GM23338 (cell line): ENCODE results near the gene RCOR1. TPM values are rescaled to one million over a fixed set of nuclear protein-coding genes. Genes with fewer than 3 reads are reported as not detected.

ENCODE experiments used
- ATAC-seq: fragments of 200-7000 bp; cut with Tn5 transposase; 3 replicates; pipeline ENCODE4 v1.9.1; 2020
- DNase-seq: peaks from one replicate; pipeline ENCODE4 v3.0.0-alpha.2; 2015; ENCODE audit warnings: low spot score
- H2AFZ ChIP-seq: fragments of 200-600 bp; sonication (generic); 2 replicates; pipeline ENCODE4 v1.8.0; 2016; ENCODE audit warnings: antibody characterized with exemption, mild to moderate bottlenecking, moderate library complexity
- H3F3A ChIP-seq: fragments of 200-600 bp; sonication (generic); replicated peaks from 2 replicates; pipeline ENCODE4 v1.8.0; 2017; ENCODE audit warnings: antibody characterized with exemption, mixed run types, low read depth
- H3K27ac ChIP-seq: fragments of 200-600 bp; sonication (generic); 2 replicates; pipeline ENCODE4 v1.6.1; 2016; ENCODE audit warnings: low read depth
- H3K27me3 ChIP-seq: fragments of 200-600 bp; sonication (generic); 2 replicates; pipeline ENCODE4 v1.8.0; 2016; ENCODE audit warnings: mild to moderate bottlenecking, mixed run types, moderate library complexity; ENCODE audit not compliant: insufficient read depth
- H3K36me3 ChIP-seq: fragments of 200-600 bp; sonication (generic); 2 replicates; pipeline ENCODE4 v1.8.0; 2016; ENCODE audit warnings: mild to moderate bottlenecking; ENCODE audit not compliant: insufficient read depth
- H3K4me1 ChIP-seq: fragments of 200-600 bp; sonication (generic); 2 replicates; pipeline ENCODE4 v1.8.0; 2016; ENCODE audit warnings: mild to moderate bottlenecking, moderate library complexity; ENCODE audit not compliant: insufficient read depth
- H3K4me2 ChIP-seq: fragments of 200-600 bp; sonication (generic); 2 replicates; pipeline ENCODE4 v1.7.1; 2017; ENCODE audit warnings: mixed run types
- H3K4me3 ChIP-seq: fragments of 200-600 bp; sonication (generic); 2 replicates; pipeline ENCODE4 v1.6.1; 2016; ENCODE audit warnings: mixed run types
- H3K79me2 ChIP-seq: fragments of 200-600 bp; sonication (generic); replicated peaks from 2 replicates; pipeline ENCODE4 v1.8.0; 2017; ENCODE audit warnings: mild to moderate bottlenecking; ENCODE audit not compliant: insufficient read depth
- H3K9me2 ChIP-seq: fragments of 200-600 bp; sonication (generic); 2 replicates; pipeline ENCODE4 v1.8.0; 2017; ENCODE audit not compliant: insufficient read depth
- H4K20me1 ChIP-seq: fragments of 200-600 bp; sonication (generic); replicated peaks from 2 replicates; pipeline ENCODE4 v1.8.0; 2017; ENCODE audit warnings: mild to moderate bottlenecking; ENCODE audit not compliant: insufficient read depth
- H3K27ac Mint-ChIP-seq: 2 replicates; pipeline ENCODE4 v1.8.0; 2020; ENCODE audit warnings: inconsistent platforms, mild to moderate bottlenecking, moderate library complexity, mixed read lengths
- H3K27me3 Mint-ChIP-seq: 3 replicates; pipeline ENCODE4 v1.8.0; 2022; ENCODE audit warnings: low read depth, mild to moderate bottlenecking, moderate library complexity, mixed read lengths, inconsistent platforms; ENCODE audit not compliant: insufficient read depth, poor library complexity
- H3K36me3 Mint-ChIP-seq: 3 replicates; pipeline ENCODE4 v1.8.0; 2021; ENCODE audit warnings: low read depth, mild to moderate bottlenecking, inconsistent platforms, moderate library complexity, mixed read lengths
- H3K4me1 Mint-ChIP-seq: 3 replicates; pipeline ENCODE4 v1.8.0; 2020; ENCODE audit warnings: mild to moderate bottlenecking, inconsistent platforms, mixed read lengths
- H3K4me3 Mint-ChIP-seq: 3 replicates; pipeline ENCODE4 v1.8.0; 2021; ENCODE audit warnings: moderate library complexity, mild to moderate bottlenecking, inconsistent platforms, mixed read lengths
- H3K9me3 Mint-ChIP-seq: 3 replicates; pipeline ENCODE4 v1.8.0; 2020; ENCODE audit warnings: moderate library complexity, mild to moderate bottlenecking, inconsistent platforms, mixed read lengths
- EZH2 ChIP-seq: fragments of 200-600 bp; sonication (generic); IDR thresholded peaks from one replicate; pipeline ENCODE4 v1.8.0; 2017; ENCODE audit warnings: antibody characterized with exemption, mild to moderate bottlenecking, low read depth; ENCODE audit not compliant: unreplicated experiment
- POLR2AphosphoS5 ChIP-seq: IDR thresholded peaks from 2 replicates; pipeline ENCODE4 v1.6.1; 2016; ENCODE audit warnings: antibody characterized with exemption, low read depth
- STAT1 ChIP-seq: IDR thresholded peaks from one replicate; pipeline ENCODE4 v1.6.1; 2016; ENCODE audit warnings: antibody characterized with exemption; ENCODE audit not compliant: unreplicated experiment
- ZNF114 ChIP-seq: fragments of 250-450 bp; sonication (Bioruptor Pico); IDR thresholded peaks from 2 replicates; pipeline ENCODE4 v1.5.0; 2020; ENCODE audit warnings: mild to moderate bottlenecking, moderate library complexity
- polyA plus RNA-seq: library from polyadenylated mRNA; unstranded; fragments of >200 nt; fragmentation: Nextera tagmentation; extraction: Ambion mirVana; gene quantifications from 2 replicates; pipeline ENCODE4 v1.2.1, GENCODE V29; 2016
- total RNA-seq: library from RNA; depleted of rRNA; stranded (reverse); fragments of >200 nt; shearing (Covaris generic); gene quantifications from 2 replicates; pipeline ENCODE4 v1.2.3, GENCODE V29; 2014
- TF ChIP-seq, protein P1 (sequence below), 2 experiments: fragments of 200-600 bp in 1 of 2; sonication (generic) in 1 of 2; conservative IDR thresholded peaks; 2 replicates each; pipeline versions ENCODE4 v1.5.1 to v1.6.1; 2016 to 2017; ENCODE audit warnings: antibody characterized with exemption in 2 of 2, low read depth in 2 of 2, mild to moderate bottlenecking in 2 of 2, moderate library complexity in 1 of 2
- TF ChIP-seq, protein P2 (sequence below): IDR thresholded peaks from 2 replicates; pipeline ENCODE4 v1.6.1; 2016; ENCODE audit warnings: antibody characterized with exemption
- TF ChIP-seq, protein P3 (sequence below): fragments of 250-450 bp; sonication (Bioruptor Pico); IDR thresholded peaks from 2 replicates; pipeline ENCODE4 v1.5.0; 2020; ENCODE audit warnings: mild to moderate bottlenecking, moderate library complexity

Gene RCOR1
- total and polyA plus RNA-seq, 2 experiments from 2014 or later, result 7.6 to 26.1 TPM

DNA sequence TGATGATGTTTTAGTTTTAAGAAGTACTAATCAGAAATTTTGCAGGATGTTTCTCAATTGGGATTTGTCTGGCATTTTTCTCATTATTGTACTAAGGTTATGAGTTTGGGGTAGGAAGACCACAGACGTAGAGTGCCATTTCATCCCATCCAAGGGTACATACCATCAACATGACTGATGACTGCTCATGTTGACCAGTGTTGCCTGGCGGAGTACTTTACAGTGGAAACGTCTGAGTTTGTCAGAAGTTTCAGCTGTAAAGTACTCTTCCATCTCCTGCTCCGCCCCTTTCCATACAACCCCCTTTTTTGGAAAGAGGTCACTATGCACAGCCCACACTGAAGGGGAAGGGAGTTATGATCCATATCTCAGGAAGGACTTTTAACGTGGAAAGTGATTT is 74.2 kb downstream of the RCOR1 start:
- Mint-ChIP-seq H3K4me3 (no peak overlapping the region), H3K36me3 (no peaks in the 10 kb centered on the region; the same call in 2 of the 3 replicates), H3K4me1 (peaks cover 48% of the 10 kb centered on the region), H3K27ac (no peak overlapping the region), H3K9me3 (no peaks in the 10 kb centered on the region), H3K27me3 (peaks cover 3% of the 10 kb centered on the region)
- Histone ChIP-seq H3K79me2 (peaks cover 93% of the 10 kb centered on the region), H4K20me1 (no peaks in the 10 kb centered on the region; the same call in 1 of the 2 replicates), H3K36me3 (no peaks in the 10 kb centered on the region), H3K9me2 (no peaks in the 10 kb centered on the region), H3K4me3 (no peak overlapping the region), H3K4me2 (no peak overlapping the region), H3K4me1 (peaks cover 35% of the 10 kb centered on the region), H2AFZ (no peak overlapping the region), H3K27ac (no peak overlapping the region), H3K27me3 (no peaks in the 10 kb centered on the region), H3F3A (no peaks in the 10 kb centered on the region)
- ATAC-seq, result no peak
- no peak for DNase-seq
- no peak for TF ChIP-seq STAT1
- no peak for TF ChIP-seq ZNF114 (CRISPR knock-in tag)
- TF ChIP-seq, protein P1, sequence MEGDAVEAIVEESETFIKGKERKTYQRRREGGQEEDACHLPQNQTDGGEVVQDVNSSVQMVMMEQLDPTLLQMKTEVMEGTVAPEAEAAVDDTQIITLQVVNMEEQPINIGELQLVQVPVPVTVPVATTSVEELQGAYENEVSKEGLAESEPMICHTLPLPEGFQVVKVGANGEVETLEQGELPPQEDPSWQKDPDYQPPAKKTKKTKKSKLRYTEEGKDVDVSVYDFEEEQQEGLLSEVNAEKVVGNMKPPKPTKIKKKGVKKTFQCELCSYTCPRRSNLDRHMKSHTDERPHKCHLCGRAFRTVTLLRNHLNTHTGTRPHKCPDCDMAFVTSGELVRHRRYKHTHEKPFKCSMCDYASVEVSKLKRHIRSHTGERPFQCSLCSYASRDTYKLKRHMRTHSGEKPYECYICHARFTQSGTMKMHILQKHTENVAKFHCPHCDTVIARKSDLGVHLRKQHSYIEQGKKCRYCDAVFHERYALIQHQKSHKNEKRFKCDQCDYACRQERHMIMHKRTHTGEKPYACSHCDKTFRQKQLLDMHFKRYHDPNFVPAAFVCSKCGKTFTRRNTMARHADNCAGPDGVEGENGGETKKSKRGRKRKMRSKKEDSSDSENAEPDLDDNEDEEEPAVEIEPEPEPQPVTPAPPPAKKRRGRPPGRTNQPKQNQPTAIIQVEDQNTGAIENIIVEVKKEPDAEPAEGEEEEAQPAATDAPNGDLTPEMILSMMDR (conservative IDR thresholded peaks at IDR 0.05; ENCODE audit: low read depth in 2 of 2), result no peak
- TF ChIP-seq, protein P2, sequence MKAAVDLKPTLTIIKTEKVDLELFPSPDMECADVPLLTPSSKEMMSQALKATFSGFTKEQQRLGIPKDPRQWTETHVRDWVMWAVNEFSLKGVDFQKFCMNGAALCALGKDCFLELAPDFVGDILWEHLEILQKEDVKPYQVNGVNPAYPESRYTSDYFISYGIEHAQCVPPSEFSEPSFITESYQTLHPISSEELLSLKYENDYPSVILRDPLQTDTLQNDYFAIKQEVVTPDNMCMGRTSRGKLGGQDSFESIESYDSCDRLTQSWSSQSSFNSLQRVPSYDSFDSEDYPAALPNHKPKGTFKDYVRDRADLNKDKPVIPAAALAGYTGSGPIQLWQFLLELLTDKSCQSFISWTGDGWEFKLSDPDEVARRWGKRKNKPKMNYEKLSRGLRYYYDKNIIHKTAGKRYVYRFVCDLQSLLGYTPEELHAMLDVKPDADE, result no peak
- no peak for TF ChIP-seq EZH2
- no peak for TF ChIP-seq POLR2AphosphoS5
- TF ChIP-seq, protein P3, sequence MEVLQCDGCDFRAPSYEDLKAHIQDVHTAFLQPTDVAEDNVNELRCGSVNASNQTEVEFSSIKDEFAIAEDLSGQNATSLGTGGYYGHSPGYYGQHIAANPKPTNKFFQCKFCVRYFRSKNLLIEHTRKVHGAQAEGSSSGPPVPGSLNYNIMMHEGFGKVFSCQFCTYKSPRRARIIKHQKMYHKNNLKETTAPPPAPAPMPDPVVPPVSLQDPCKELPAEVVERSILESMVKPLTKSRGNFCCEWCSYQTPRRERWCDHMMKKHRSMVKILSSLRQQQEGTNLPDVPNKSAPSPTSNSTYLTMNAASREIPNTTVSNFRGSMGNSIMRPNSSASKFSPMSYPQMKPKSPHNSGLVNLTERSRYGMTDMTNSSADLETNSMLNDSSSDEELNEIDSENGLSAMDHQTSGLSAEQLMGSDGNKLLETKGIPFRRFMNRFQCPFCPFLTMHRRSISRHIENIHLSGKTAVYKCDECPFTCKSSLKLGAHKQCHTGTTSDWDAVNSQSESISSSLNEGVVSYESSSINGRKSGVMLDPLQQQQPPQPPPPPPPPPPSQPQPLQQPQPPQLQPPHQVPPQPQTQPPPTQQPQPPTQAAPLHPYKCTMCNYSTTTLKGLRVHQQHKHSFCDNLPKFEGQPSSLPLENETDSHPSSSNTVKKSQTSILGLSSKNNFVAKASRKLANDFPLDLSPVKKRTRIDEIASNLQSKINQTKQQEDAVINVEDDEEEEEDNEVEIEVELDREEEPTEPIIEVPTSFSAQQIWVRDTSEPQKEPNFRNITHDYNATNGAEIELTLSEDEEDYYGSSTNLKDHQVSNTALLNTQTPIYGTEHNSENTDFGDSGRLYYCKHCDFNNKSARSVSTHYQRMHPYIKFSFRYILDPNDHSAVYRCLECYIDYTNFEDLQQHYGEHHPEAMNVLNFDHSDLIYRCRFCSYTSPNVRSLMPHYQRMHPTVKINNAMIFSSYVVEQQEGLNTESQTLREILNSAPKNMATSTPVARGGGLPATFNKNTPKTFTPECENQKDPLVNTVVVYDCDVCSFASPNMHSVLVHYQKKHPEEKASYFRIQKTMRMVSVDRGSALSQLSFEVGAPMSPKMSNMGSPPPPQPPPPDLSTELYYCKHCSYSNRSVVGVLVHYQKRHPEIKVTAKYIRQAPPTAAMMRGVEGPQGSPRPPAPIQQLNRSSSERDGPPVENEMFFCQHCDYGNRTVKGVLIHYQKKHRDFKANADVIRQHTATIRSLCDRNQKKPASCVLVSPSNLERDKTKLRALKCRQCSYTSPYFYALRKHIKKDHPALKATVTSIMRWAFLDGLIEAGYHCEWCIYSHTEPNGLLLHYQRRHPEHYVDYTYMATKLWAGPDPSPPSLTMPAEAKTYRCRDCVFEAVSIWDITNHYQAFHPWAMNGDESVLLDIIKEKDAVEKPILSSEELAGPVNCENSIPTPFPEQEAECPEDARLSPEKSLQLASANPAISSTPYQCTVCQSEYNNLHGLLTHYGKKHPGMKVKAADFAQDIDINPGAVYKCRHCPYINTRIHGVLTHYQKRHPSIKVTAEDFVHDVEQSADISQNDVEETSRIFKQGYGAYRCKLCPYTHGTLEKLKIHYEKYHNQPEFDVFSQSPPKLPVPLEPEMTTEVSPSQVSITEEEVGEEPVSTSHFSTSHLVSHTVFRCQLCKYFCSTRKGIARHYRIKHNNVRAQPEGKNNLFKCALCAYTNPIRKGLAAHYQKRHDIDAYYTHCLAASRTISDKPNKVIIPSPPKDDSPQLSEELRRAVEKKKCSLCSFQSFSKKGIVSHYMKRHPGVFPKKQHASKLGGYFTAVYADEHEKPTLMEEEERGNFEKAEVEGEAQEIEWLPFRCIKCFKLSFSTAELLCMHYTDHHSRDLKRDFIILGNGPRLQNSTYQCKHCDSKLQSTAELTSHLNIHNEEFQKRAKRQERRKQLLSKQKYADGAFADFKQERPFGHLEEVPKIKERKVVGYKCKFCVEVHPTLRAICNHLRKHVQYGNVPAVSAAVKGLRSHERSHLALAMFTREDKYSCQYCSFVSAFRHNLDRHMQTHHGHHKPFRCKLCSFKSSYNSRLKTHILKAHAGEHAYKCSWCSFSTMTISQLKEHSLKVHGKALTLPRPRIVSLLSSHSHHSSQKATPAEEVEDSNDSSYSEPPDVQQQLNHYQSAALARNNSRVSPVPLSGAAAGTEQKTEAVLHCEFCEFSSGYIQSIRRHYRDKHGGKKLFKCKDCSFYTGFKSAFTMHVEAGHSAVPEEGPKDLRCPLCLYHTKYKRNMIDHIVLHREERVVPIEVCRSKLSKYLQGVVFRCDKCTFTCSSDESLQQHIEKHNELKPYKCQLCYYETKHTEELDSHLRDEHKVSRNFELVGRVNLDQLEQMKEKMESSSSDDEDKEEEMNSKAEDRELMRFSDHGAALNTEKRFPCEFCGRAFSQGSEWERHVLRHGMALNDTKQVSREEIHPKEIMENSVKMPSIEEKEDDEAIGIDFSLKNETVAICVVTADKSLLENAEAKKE, result no peak
